Neural progenitor cell (in vitro differentiated cells): ENCODE measurements around the gene POLN. TPM values are rescaled to one million over a fixed set of nuclear protein-coding genes. Genes with fewer than 3 reads are reported as not detected.

Experiments
- DNase-seq: peaks from one replicate; pipeline ENCODE4 v3.0.0-alpha.2; 2016; ENCODE audit warnings: low spot score
- H2AFZ ChIP-seq: fragments of 200-600 bp; sonication (generic); replicated peaks from 2 replicates; pipeline ENCODE4 v1.6.1; 2016; ENCODE audit warnings: antibody characterized with exemption
- H3F3A ChIP-seq: fragments of 200-600 bp; sonication (generic); 2 replicates; pipeline ENCODE4 v1.6.1; 2016; ENCODE audit warnings: antibody characterized with exemption, low read depth
- H3K27ac ChIP-seq: fragments of 200-600 bp; sonication (generic); 2 replicates; pipeline ENCODE4 v1.5.1; 2016; ENCODE audit warnings: mild to moderate bottlenecking
- H3K27me3 ChIP-seq: fragments of 200-600 bp; sonication (generic); 2 replicates; pipeline ENCODE4 v1.6.1; 2016; ENCODE audit warnings: mild to moderate bottlenecking, moderate library complexity
- H3K36me3 ChIP-seq: fragments of 200-600 bp; sonication (generic); 2 replicates; pipeline ENCODE4 v1.5.1; 2016
- H3K4me1 ChIP-seq: fragments of 200-600 bp; sonication (generic); 2 replicates; pipeline ENCODE4 v1.6.1; 2016; ENCODE audit warnings: mixed run types
- H3K4me2 ChIP-seq: fragments of 200-600 bp; sonication (generic); 2 replicates; pipeline ENCODE4 v1.6.1; 2016
- H3K4me3 ChIP-seq: fragments of 200-600 bp; sonication (generic); 2 replicates; pipeline ENCODE4 v1.5.1; 2016
- H3K79me2 ChIP-seq: fragments of 200-600 bp; sonication (generic); 2 replicates; pipeline ENCODE4 v1.6.1; 2016; ENCODE audit warnings: low read depth
- H3K9ac ChIP-seq: fragments of 200-600 bp; sonication (generic); 2 replicates; pipeline ENCODE4 v1.6.1; 2016
- H3K9me3 ChIP-seq: fragments of 200-600 bp; sonication (generic); 2 replicates; pipeline ENCODE4 v1.5.1; 2016; ENCODE audit warnings: low read depth
- H4K20me1 ChIP-seq: fragments of 200-600 bp; sonication (generic); 2 replicates; pipeline ENCODE4 v1.6.1; 2016; ENCODE audit warnings: low read depth
- H3K27ac Mint-ChIP-seq: 3 replicates; pipeline ENCODE4 v1.8.0; 2021; ENCODE audit warnings: mixed read lengths
- H3K27me3 Mint-ChIP-seq: 2 replicates; pipeline ENCODE4 v1.8.0; 2022; ENCODE audit warnings: low read depth, mild to moderate bottlenecking, inconsistent platforms, moderate library complexity, mixed read lengths; ENCODE audit not compliant: insufficient read depth
- H3K36me3 Mint-ChIP-seq: 3 replicates; pipeline ENCODE4 v1.8.0; 2021; ENCODE audit warnings: mixed read lengths
- H3K4me1 Mint-ChIP-seq: 3 replicates; pipeline ENCODE4 v1.8.0; 2021; ENCODE audit warnings: mixed read lengths
- H3K4me3 Mint-ChIP-seq: 3 replicates; pipeline ENCODE4 v1.8.0; 2021; ENCODE audit warnings: mild to moderate bottlenecking, moderate library complexity, mixed read lengths
- H3K9me3 Mint-ChIP-seq: 3 replicates; pipeline ENCODE4 v1.8.0; 2020; ENCODE audit warnings: mixed read lengths
- EZH2 ChIP-seq: fragments of 200-600 bp; sonication (generic); IDR thresholded peaks from 2 replicates; pipeline ENCODE4 v1.6.1; 2017; ENCODE audit warnings: antibody characterized with exemption, mild to moderate bottlenecking, moderate library complexity
- EZH2phosphoT487 ChIP-seq: fragments of 200-600 bp; sonication (generic); IDR thresholded peaks from 2 replicates; pipeline ENCODE4 v1.6.1; 2017; ENCODE audit warnings: antibody characterized with exemption
- total RNA-seq: library from RNA; depleted of rRNA; stranded (reverse); fragments of >200 nt; gene quantifications from 2 replicates; pipeline ENCODE4 v1.2.3, GENCODE V29; 2015; ENCODE audit warnings: low replicate concordance
- TF ChIP-seq, protein P1 (sequence below): fragments of 200-600 bp; sonication (generic); IDR thresholded peaks from 2 replicates; pipeline ENCODE4 v1.5.1; 2017; ENCODE audit warnings: antibody characterized with exemption, mild to moderate bottlenecking

POLN gene
- total RNA-seq, 1 donor from 2014 or later, result 1.7 TPM

DNA sequence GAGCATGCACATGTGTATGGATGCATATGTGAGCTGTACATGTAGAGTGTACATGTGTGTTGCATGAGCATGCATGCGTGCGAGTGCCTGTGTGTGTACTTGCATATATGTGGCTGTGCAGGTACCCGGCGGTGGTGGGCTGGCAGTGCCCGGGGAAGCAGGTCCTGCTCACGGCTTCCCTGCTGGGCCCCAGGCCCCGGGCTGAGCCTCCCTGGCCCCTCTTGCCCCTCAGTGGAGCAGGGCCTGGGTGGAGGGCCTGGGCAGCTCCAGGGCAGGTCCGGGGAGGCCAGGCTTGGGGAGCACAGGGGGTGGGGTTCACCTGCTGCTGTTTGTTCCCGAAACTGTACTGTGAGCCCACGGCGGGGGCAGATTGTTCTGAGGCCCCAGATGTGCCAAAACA lies 173.4 kb downstream of the POLN start:
- H3K4me2 ChIP-seq, result no peak overlapping the region
- Mint-ChIP-seq H3K4me3 (no peak overlapping the region), H3K4me1 (peaks cover 34% of the 10 kb centered on the region), H3K27ac (peak overlapping the region; percentile 3), H3K27me3 (peaks cover 7% of the 10 kb centered on the region), H3K36me3 (peaks cover 7% of the 10 kb centered on the region), H3K9me3 (no peaks in the 10 kb centered on the region)
- peaks cover 4% of the 10 kb centered on the region for H4K20me1 ChIP-seq
- H3K4me3 ChIP-seq, result no peak overlapping the region
- no peaks in the 10 kb centered on the region for H3K9me3 ChIP-seq
- TF ChIP-seq, protein P1, sequence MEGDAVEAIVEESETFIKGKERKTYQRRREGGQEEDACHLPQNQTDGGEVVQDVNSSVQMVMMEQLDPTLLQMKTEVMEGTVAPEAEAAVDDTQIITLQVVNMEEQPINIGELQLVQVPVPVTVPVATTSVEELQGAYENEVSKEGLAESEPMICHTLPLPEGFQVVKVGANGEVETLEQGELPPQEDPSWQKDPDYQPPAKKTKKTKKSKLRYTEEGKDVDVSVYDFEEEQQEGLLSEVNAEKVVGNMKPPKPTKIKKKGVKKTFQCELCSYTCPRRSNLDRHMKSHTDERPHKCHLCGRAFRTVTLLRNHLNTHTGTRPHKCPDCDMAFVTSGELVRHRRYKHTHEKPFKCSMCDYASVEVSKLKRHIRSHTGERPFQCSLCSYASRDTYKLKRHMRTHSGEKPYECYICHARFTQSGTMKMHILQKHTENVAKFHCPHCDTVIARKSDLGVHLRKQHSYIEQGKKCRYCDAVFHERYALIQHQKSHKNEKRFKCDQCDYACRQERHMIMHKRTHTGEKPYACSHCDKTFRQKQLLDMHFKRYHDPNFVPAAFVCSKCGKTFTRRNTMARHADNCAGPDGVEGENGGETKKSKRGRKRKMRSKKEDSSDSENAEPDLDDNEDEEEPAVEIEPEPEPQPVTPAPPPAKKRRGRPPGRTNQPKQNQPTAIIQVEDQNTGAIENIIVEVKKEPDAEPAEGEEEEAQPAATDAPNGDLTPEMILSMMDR, result no peak
- TF ChIP-seq EZH2 (no peak), EZH2phosphoT487 (no peak)
- peaks cover 12% of the 10 kb centered on the region for H3K4me1 ChIP-seq
- no peak overlapping the region for H3K27ac ChIP-seq
- no peak for DNase-seq
- H3K36me3 ChIP-seq, result no peaks in the 10 kb centered on the region
- H3F3A ChIP-seq, result no peaks in the 10 kb centered on the region
- H3K79me2 ChIP-seq, result no peaks in the 10 kb centered on the region
- no peak overlapping the region for H2AFZ ChIP-seq
- no peak overlapping the region for H3K9ac ChIP-seq
- H3K27me3 ChIP-seq, result no peaks in the 10 kb centered on the region

DNA sequence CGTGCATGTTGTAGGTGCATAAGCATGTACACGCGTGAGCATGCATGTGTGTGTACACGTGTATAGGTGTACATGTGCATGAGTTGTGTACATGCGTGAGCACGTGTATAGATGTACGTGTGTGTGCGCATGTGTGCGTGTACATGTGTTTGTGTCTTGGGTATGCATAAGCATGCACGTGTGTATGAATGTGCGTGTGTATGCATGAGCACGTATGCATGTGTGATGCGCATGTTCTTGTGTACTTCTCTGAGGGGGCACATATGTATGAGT lies 173.8 kb downstream of the POLN start:
- no peaks in the 10 kb centered on the region for H3F3A ChIP-seq
- TF ChIP-seq EZH2 (no peak), EZH2phosphoT487 (no peak)
- TF ChIP-seq, protein P1, result no peak
- no peaks in the 10 kb centered on the region for H3K27me3 ChIP-seq
- H3K9me3 ChIP-seq, result no peaks in the 10 kb centered on the region
- H3K36me3 Mint-ChIP-seq, result peaks cover 7% of the 10 kb centered on the region
- H3K79me2 ChIP-seq, result no peaks in the 10 kb centered on the region
- H2AFZ ChIP-seq, result no peak overlapping the region
- H3K9ac ChIP-seq, result no peak overlapping the region
- H3K27ac Mint-ChIP-seq, result peak overlapping the region; percentile 3
- H3K4me3 ChIP-seq, result no peak overlapping the region
- DNase-seq, result no peak
- H3K27me3 Mint-ChIP-seq, result peaks cover 7% of the 10 kb centered on the region
- peaks cover 12% of the 10 kb centered on the region for H3K4me1 ChIP-seq
- H3K4me3 Mint-ChIP-seq, result no peak overlapping the region
- no peak overlapping the region for H3K4me2 ChIP-seq
- H3K9me3 Mint-ChIP-seq, result no peaks in the 10 kb centered on the region
- no peaks in the 10 kb centered on the region for H3K36me3 ChIP-seq
- peaks cover 34% of the 10 kb centered on the region for H3K4me1 Mint-ChIP-seq
- H4K20me1 ChIP-seq, result peaks cover 4% of the 10 kb centered on the region
- no peak overlapping the region for H3K27ac ChIP-seq

DNA sequence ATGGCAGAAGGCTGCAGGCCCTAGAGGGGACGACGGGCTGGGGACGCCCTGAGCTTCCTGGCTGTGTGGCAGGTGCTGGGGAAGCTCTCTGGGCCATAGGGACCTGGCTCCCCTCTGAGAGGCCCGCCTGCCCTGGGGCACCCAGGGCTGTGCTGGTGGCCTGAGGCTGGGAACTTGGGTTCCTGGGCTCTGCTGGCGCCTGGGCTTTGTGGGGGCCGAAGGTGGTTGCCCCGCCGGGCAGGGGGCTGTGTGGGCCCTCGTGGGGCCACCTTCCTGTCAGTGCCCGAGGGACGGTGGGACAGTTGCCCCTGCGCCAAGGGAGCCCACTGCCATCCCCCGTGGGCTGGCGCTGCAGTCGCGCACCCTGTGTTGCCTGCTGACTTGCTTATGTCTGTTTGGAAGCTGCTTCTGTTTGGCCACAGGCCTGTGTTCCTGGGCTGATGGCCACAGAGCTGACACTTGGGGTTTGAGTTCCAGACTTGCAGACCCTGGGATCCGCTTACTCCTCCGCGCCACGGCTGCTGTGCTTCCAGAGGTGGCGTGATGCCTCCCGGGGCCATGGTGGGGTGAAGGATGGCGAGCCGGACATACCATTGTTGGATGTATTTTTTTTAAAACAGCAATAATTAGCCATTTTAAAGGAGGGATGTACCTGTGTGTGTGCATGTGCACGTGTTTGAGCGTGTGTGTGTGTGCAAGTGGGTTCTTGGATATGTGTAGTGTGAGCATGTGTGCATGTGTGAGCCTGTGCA lies 174.3 kb downstream of the POLN start:
- H2AFZ ChIP-seq, result no peak overlapping the region
- no peak overlapping the region for H3K4me2 ChIP-seq
- DNase-seq, result no peak
- H4K20me1 ChIP-seq, result peaks cover 4% of the 10 kb centered on the region
- H3K27ac ChIP-seq, result no peak overlapping the region
- Mint-ChIP-seq H3K9me3 (no peaks in the 10 kb centered on the region), H3K36me3 (peaks cover 7% of the 10 kb centered on the region), H3K27ac (peak overlapping the region; percentile 3), H3K27me3 (peaks cover 7% of the 10 kb centered on the region), H3K4me1 (peaks cover 31% of the 10 kb centered on the region), H3K4me3 (no peak overlapping the region)
- H3K36me3 ChIP-seq, result no peaks in the 10 kb centered on the region
- H3K4me1 ChIP-seq, result peaks cover 12% of the 10 kb centered on the region
- H3K9ac ChIP-seq, result no peak overlapping the region
- H3K9me3 ChIP-seq, result no peaks in the 10 kb centered on the region
- TF ChIP-seq, protein P1, result no peak
- TF ChIP-seq EZH2phosphoT487 (no peak), EZH2 (no peak)
- no peaks in the 10 kb centered on the region for H3K79me2 ChIP-seq
- no peaks in the 10 kb centered on the region for H3F3A ChIP-seq
- H3K27me3 ChIP-seq, result no peaks in the 10 kb centered on the region
- H3K4me3 ChIP-seq, result no peak overlapping the region
